GM18511 (cell line): Measurements from ENCODE around the gene PHF13.
"Not testable (repeated sequence)": the region's sequence is repeated elsewhere in the genome, so short reads cannot be mapped to it uniquely, and the experiment has no call there.

Experiments
- ATAC-seq: cut with Tn5 transposase; IDR thresholded peaks from one replicate; pipeline ENCODE4 v1.9.1; 2021; ENCODE audit warnings: mild to moderate bottlenecking, moderate library complexity; ENCODE audit not compliant: unreplicated experiment

Gene PHF13

DNA sequence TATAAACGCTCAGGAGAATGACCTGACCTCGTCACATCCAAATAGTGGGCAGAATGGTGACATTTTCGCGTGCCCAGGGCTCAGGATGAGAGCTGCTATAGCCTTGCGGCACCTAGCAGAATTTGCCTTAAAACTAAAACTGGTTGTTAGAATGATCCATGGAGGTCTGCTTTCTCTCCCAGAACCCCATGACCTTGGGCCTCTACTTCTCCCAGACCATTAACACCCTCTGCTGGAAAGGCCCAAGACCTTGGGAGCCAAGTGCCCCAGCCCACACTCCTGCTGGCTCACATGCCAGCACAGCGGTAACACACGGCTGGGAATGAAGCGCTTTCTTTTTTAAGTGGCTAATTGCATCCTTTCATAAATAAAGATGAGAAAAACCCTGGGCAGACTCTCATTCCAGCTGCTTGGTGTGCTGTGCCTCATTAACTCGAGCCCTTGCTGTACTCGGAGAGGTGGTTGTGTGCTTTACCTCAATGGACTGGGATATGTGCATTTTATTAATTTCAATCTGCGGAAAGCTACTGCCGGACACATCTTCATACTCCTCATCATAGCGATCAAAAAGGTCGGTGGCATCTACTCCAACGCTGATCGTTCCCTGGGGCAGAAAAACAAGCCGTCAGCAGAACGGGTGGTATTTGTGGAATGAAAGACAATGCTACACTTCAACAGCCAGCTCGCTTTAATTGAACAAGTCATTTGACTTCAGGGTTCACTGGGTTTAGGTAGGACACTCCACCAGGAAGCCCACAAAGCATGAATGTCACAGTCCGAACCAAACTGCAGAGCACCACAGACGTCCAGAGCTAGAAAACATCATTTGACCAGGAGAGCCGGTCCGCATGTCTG, 40.1 kb downstream of the PHF13 start:
- no peak for ATAC-seq

DNA sequence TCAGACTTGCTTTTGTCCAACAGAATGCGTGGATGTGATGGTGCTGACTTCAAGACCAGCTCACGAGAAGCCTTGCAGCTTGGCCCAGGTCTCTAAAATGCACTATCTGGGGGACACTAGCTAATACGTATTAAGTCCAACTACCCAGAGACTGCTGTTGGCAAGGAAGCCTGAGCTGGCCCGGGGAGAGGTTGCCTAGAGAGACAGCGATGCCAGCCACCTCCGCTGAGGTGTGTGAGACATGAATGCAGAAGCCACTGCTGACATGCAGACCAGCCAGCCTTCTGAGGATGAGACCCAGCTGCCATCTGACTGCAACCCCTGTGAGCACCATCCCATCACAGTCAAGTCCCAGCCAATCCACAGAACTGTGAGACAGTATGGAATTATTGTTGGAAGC, 43.6 kb downstream of the PHF13 start:
- no peak for ATAC-seq

- ATAC-seq, result no peak
These were observed 45.0 kb downstream of the PHF13 start for GRCh38 chr1:6658359-6659060.

- ATAC-seq, result no peak
These were observed 47.0 kb downstream of the PHF13 start for GRCh38 chr1:6660415-6661049.

DNA sequence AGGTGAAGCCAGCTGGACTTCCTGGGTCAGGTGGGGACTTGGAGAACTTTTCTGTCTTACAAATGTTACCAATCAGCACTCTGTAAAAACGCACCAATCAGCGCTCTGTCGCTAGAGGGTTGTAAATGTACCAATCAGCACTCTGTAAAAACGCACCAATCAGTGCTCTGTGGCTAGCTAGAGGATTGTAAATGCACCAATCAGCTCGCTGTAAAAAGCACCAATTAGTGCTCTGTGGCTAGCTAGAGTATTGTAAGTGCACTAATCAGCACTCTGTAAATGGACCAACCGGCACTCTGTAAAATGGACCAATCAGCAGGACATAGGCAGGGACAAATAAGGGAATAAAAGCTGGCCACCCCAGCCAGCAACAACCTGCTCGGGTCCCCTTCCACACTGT, 48.9 kb downstream of the PHF13 start:
- ATAC-seq, result not testable (repeated sequence)

GRCh38 chr1:6666696-6667095, 53.2 kb downstream of the PHF13 start:
- ATAC-seq, result no peak

DNA sequence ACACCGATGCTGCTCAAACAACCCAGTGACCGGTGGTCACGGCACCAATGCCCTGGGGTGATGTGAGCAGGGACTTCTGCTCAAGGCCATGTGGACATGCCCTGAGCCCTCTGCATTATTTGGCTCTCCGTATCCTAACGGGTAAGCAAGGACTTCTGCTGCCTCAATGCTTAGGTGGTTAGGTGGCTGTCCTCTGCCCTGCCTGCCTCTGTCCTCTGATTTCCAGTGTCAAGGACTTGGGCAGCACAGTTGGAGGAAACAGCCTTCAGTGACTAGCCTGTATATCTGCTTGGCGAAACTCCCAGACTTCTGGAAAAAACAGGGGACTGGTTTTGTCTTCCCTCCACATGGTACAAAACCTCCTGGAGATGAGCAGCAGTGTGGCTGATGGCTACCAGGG, 53.6 kb downstream of the PHF13 start:
- no peak for ATAC-seq

- no peak for ATAC-seq
These were observed 55.0 kb downstream of the PHF13 start for GRCh38 chr1:6668503-6668902.

DNA sequence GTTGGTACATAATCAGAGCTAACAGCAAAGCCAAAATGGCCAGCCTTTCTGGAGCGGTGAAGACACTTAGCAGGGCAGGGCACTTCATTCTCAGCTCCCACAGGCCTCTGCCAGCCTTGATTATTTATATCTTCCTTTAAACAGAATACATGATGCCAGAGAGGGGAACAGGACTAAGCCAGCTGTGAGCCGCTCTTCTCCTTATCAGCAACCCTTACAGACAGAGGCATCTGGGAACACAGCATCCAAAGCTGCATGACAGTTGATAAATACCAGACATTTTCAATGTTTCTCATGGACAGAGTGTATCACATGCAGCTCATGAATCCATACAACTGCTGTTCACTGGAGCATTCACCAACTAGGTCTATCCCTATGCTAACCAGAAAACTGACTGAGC, 59.0 kb downstream of the PHF13 start:
- no peak for ATAC-seq
